HCT116 (cell line): ENCODE measurements around the gene TMCC3. TPM values are rescaled to one million over a fixed set of nuclear protein-coding genes. Genes with fewer than 3 reads are reported as not detected.

Experiments
- ATAC-seq: fragments of 200-7000 bp; cut with Tn5 transposase; 2 replicates; pipeline ENCODE4 v1.9.1; 2020; ENCODE audit warnings: mild to moderate bottlenecking, moderate library complexity
- BruUV-seq: library from RNA; stranded (reverse); fragments of 400-500 nt; replicated peaks from 2 replicates; lab custom pipeline; 2021; lab: Mats Ljungman, UMichigan
- CTCF ChIA-PET: fragments of 300-600 bp; sonication (Branson Sonifier 250); formaldehyde crosslinking; loops from one replicate; lab custom pipeline; 2021; ENCODE audit warnings: antibody characterized with exemption; lab: Charles Lee
- POLR2A ChIA-PET: fragments of 300-600, 350-600 bp; sonication (Branson Sonifier 250); formaldehyde crosslinking; loops from one replicate; lab custom pipeline; 2021; ENCODE audit warnings: antibody characterized with exemption; lab: Charles Lee
- RAD21 ChIA-PET, 2 experiments: fragments of 300-600 bp; sonication (Branson Sonifier 250); formaldehyde crosslinking; loops; one replicate each; lab custom pipeline; 2023; ENCODE audit warnings: low total read pairs in 2 of 2; ENCODE audit not compliant: uncharacterized antibody in 2 of 2, unreplicated experiment in 2 of 2, low non-redundant PET in 1 of 2; lab: Charles Lee
- DNase-seq: peaks from one replicate; pipeline ENCODE4 v3.0.0-alpha.2; 2010; ENCODE audit warnings: low read depth, low spot score
- H2AFZ ChIP-seq: fragments of 200-600 bp; shearing (Covaris generic), sonication (generic); 2 replicates; pipeline ENCODE4 v1.6.1; 2017; ENCODE audit warnings: low read depth, mixed run types, mixed read lengths, antibody characterized with exemption, low read length; ENCODE audit not compliant: poor library complexity, severe bottlenecking
- H3K27ac ChIP-seq: 2 replicates; pipeline ENCODE4 v1.5.1; 2012; ENCODE audit warnings: low read depth, low read length
- H3K27me3 ChIP-seq: fragments of 200-600 bp; sonication (generic); 2 replicates; pipeline ENCODE4 v1.6.1; 2016; ENCODE audit warnings: mixed run types, low read length, mixed read lengths; ENCODE audit not compliant: insufficient read depth
- H3K36me3 ChIP-seq, 2 experiments: fragments of 200-500 bp in 1 of 2; fragments of 200-600 bp in 1 of 2; sonication (Bioruptor generic) in 1 of 2; sonication (generic) in 1 of 2; 2 replicates each; pipeline versions ENCODE4 v1.5.1 to v1.6.1; 2014 to 2016; ENCODE audit warnings: low read length in 2 of 2, inconsistent platforms in 1 of 2, mixed read lengths in 1 of 2, mixed run types in 1 of 2; ENCODE audit not compliant: insufficient read depth in 2 of 2, control insufficient read depth in 1 of 2
- H3K4me1 ChIP-seq, 2 experiments: fragments of 200-600 bp in 1 of 2; sonication (generic) in 1 of 2; 2 replicates each; pipeline versions ENCODE4 v1.5.1 to v1.6.1; 2012 to 2017; ENCODE audit warnings: low read length in 2 of 2, inconsistent platforms in 1 of 2, mild to moderate bottlenecking in 1 of 2, mixed read lengths in 1 of 2, mixed run types in 1 of 2, moderate library complexity in 1 of 2; ENCODE audit not compliant: insufficient read depth in 2 of 2, control insufficient read depth in 1 of 2
- H3K4me2 ChIP-seq: fragments of 200-600 bp; sonication (generic); 2 replicates; pipeline ENCODE4 v1.6.1; 2017; ENCODE audit warnings: mixed run types, low read length, mixed read lengths
- H3K4me3 ChIP-seq, 2 experiments: fragments of 200-600 bp in 1 of 2; sonication (generic) in 1 of 2; replicated peaks in 1 of 2; 2 replicates each; pipeline ENCODE4 v1.5.1; 2011 to 2016; ENCODE audit warnings: low read length in 2 of 2, control low read depth in 1 of 2, low read depth in 1 of 2, mild to moderate bottlenecking in 1 of 2, mixed read lengths in 1 of 2, mixed run types in 1 of 2
- H3K79me2 ChIP-seq: fragments of 200-600 bp; sonication (generic); 2 replicates; pipeline ENCODE4 v1.6.1; 2017; ENCODE audit warnings: mild to moderate bottlenecking, mixed run types, low read length, moderate library complexity, mixed read lengths; ENCODE audit not compliant: insufficient read depth
- H3K9ac ChIP-seq: fragments of 200-600 bp; sonication (generic); 2 replicates; pipeline ENCODE4 v1.6.1; 2016; ENCODE audit warnings: low read length, mixed read lengths
- H3K9me2 ChIP-seq: fragments of 200-600 bp; sonication (generic), shearing (Covaris generic); 2 replicates; pipeline ENCODE4 v1.6.1; 2017; ENCODE audit warnings: mixed run types, mild to moderate bottlenecking, moderate library complexity; ENCODE audit not compliant: insufficient read depth
- H3K9me3 ChIP-seq, 2 experiments: fragments of 200-500 bp in 1 of 2; fragments of 200-600 bp in 1 of 2; sonication (Bioruptor generic) in 1 of 2; sonication (generic) in 1 of 2; 2 replicates each; pipeline ENCODE4 v1.6.1; 2014 to 2017; ENCODE audit warnings: low read length in 2 of 2, mixed read lengths in 2 of 2, inconsistent platforms in 1 of 2, low read depth in 1 of 2, mild to moderate bottlenecking in 1 of 2, mixed run types in 1 of 2, moderate library complexity in 1 of 2; ENCODE audit not compliant: control insufficient read depth in 1 of 2, insufficient read depth in 1 of 2
- H4K20me1 ChIP-seq: fragments of 200-600 bp; sonication (generic), shearing (Covaris generic); 2 replicates; pipeline ENCODE4 v1.6.1; 2017; ENCODE audit warnings: mixed run types, mild to moderate bottlenecking, moderate library complexity; ENCODE audit not compliant: insufficient read depth
- CBX3 ChIP-seq: IDR thresholded peaks from 2 replicates; pipeline ENCODE4 v1.6.1; 2012; ENCODE audit warnings: low read depth
- EGR1 ChIP-seq: IDR thresholded peaks from 2 replicates; pipeline ENCODE4 v1.6.1; 2012; ENCODE audit warnings: low read depth
- EZH2 ChIP-seq: fragments of 200-600 bp; sonication (generic); IDR thresholded peaks from 2 replicates; pipeline ENCODE4 v1.6.1; 2017; ENCODE audit warnings: antibody characterized with exemption, mixed run types
- JUND ChIP-seq: IDR thresholded peaks from 2 replicates; pipeline ENCODE4 v1.6.1; 2012
- RAD21 ChIP-seq: IDR thresholded peaks from 2 replicates; pipeline ENCODE4 v1.6.1; 2012; ENCODE audit warnings: low read depth, mild to moderate bottlenecking
- REST ChIP-seq: IDR thresholded peaks from 2 replicates; pipeline ENCODE4 v1.6.1; 2012; ENCODE audit warnings: low read depth
- TCF7L2 ChIP-seq: IDR thresholded peaks from 2 replicates; pipeline ENCODE4 v1.7.0; 2011; ENCODE audit warnings: borderline replicate concordance, inconsistent platforms; ENCODE audit not compliant: insufficient read depth, insufficient read length; ENCODE audit errors: extremely low read depth
- ZBTB33 ChIP-seq: IDR thresholded peaks from 2 replicates; pipeline ENCODE4 v1.6.1; 2011; ENCODE audit warnings: mild to moderate bottlenecking, low read length, moderate library complexity; ENCODE audit not compliant: insufficient replicate concordance; ENCODE audit errors: extremely low read depth
- ZFX ChIP-seq: fragments of 450-650 bp; IDR thresholded peaks from 2 replicates; pipeline ENCODE4 v1.6.1; 2017
- intact Hi-C: fragments of 100-400 bp; cut with micrococcal nuclease; formaldehyde crosslinking; loops from 2 replicates; pipeline ENCODE4 v1.10.0; 2022
- total RNA-seq: library from RNA; stranded (reverse); gene quantifications from one replicate; pipeline ENCODE4 v1.2.1, GENCODE V29; 2021; ENCODE audit not compliant: unreplicated experiment

The TMCC3 gene
- total RNA-seq, 1 experiment from 2014 or later, result 4.5 TPM

GRCh38 chr12:94634717-94635116 is 15.6 kb downstream of the TMCC3 start:
- Histone ChIP-seq H3K4me2 (no peak overlapping the region), H3K27me3 (no peaks in the 10 kb centered on the region), H3K36me3 (no peaks in the 10 kb centered on the region), H3K79me2 (no peaks in the 10 kb centered on the region), H3K4me1 (no peaks in the 10 kb centered on the region), H2AFZ (no peak overlapping the region), H3K9me3 (no peaks in the 10 kb centered on the region), H3K9me2 (no peaks in the 10 kb centered on the region), H3K4me3 (no peak overlapping the region), H3K9ac (no peak overlapping the region), H4K20me1 (no peaks in the 10 kb centered on the region), H3K27ac (no peak overlapping the region)
- TF ChIP-seq ZBTB33 (no peak), EZH2 (no peak), CBX3 (no peak), EGR1 (no peak), RAD21 (no peak), TCF7L2 (no peak)
- ChIA-PET CTCF (no interaction called here), RAD21 (no interaction called here), POLR2A (no interaction called here)
- BruUV-seq, result no TSS peak
- intact Hi-C loops, result no loop called here
- ATAC-seq (no peak), DNase-seq (no peak)

- Histone ChIP-seq H3K4me1 (no peaks in the 10 kb centered on the region), H2AFZ (no peak overlapping the region), H3K9me2 (no peaks in the 10 kb centered on the region), H3K79me2 (no peaks in the 10 kb centered on the region), H3K36me3 (no peaks in the 10 kb centered on the region), H4K20me1 (no peaks in the 10 kb centered on the region), H3K4me3 (no peak overlapping the region), H3K4me2 (no peak overlapping the region), H3K27ac (no peak overlapping the region), H3K27me3 (no peaks in the 10 kb centered on the region), H3K9ac (no peak overlapping the region), H3K9me3 (no peaks in the 10 kb centered on the region)
- no peak for TF ChIP-seq ZFX
- no peak for TF ChIP-seq JUND
- TF ChIP-seq REST, result no peak
- DNase-seq (no peak), ATAC-seq (no peak)
- RAD21 ChIA-PET, result no interaction called here
- CTCF ChIA-PET, result no interaction called here
- intact Hi-C loops, result no loop called here
- BruUV-seq, result no TSS peak
- POLR2A ChIA-PET, result no interaction called here
Measured at GRCh38 chr12:94633401-94633800, 17.0 kb downstream of the TMCC3 start.
